Ovary (tissue), 9 donors: ENCODE measurements around the gene TPM4. TPM values are rescaled to one million over a fixed set of nuclear protein-coding genes. Genes with fewer than 3 reads are reported as not detected.
"Not testable (repeated sequence)": the region's sequence is repeated elsewhere in the genome, so short reads cannot be mapped to it uniquely, and the experiment has no call there.

Source experiments
- DNase-seq, 5 donors: peaks; one replicate each; pipeline ENCODE4 v3.0.0-alpha.2; 2019 to 2020
- H3K27ac ChIP-seq, 2 donors: fragments of 200-600 bp; one replicate each; pipeline versions ENCODE4 v1.5.1 to v1.8.0; 2019 to 2022
- H3K27me3 ChIP-seq: fragments of 200-600 bp; one replicate; pipeline ENCODE4 v1.8.0; 2022
- H3K36me3 ChIP-seq: fragments of 200-600 bp; sonication (generic); one replicate; pipeline ENCODE4 v1.5.1; 2019
- H3K4me1 ChIP-seq: one replicate; pipeline ENCODE4 v1.8.1; 2013; ENCODE audit warnings: mild to moderate bottlenecking, moderate library complexity; ENCODE audit not compliant: insufficient read depth
- H3K4me3 ChIP-seq: fragments of 200-600 bp; sonication (generic); one replicate; pipeline ENCODE4 v1.5.1; 2017
- H3K9me3 ChIP-seq, 2 donors: fragments of 200-600 bp in 1 of 2; sonication (generic) in 1 of 2; one replicate each; pipeline versions ENCODE4 v1.5.1 to v1.8.1; 2013 to 2019; ENCODE audit warnings: mild to moderate bottlenecking in 1 of 2, moderate library complexity in 1 of 2
- CTCF ChIP-seq, 3 donors: fragments of 450-650 bp in 2 of 3; fragments of 200-600 bp in 1 of 3; IDR thresholded peaks; one replicate each; pipeline versions ENCODE4 v1.5.1 to v1.8.0; 2016 to 2022; ENCODE audit warnings: antibody characterized with exemption in 3 of 3, mild to moderate bottlenecking in 1 of 3
- EP300 ChIP-seq: sonication (generic); formaldehyde crosslinking; IDR thresholded peaks from one replicate; pipeline ENCODE4 v1.6.1; 2017; ENCODE audit warnings: antibody characterized with exemption
- POLR2A ChIP-seq: fragments of 450-650 bp; IDR thresholded peaks from one replicate; pipeline ENCODE4 v1.6.1; 2017; ENCODE audit warnings: antibody characterized with exemption, mild to moderate bottlenecking, moderate library complexity
- WGBS, 3 donors: extraction: QIAGEN DNeasy Blood & Tissue Kit in 1 of 3; methylation state at CpG; one replicate each; pipeline versions ENCODE4 v1.1.5 to v1.1.7; 2013 to 2017; 5-methylcytosine and 5-hydroxymethylcytosine counted together
- intact Hi-C, 4 donors: fragments of 100-400 bp; cut with DNase I; formaldehyde crosslinking; loops; one replicate each; pipeline versions ENCODE4 v1.11.0 to v1.15.1; 2022 to 2023
- polyA plus RNA-seq, 2 donors: library from polyadenylated mRNA; stranded (reverse); fragments of 200-250 nt in 1 of 2; fragments of 350-450 nt in 1 of 2; fragmentation: Illumina TruSeq in 1 of 2; extraction: RNeasy Lipid Tissue Mini Kit (QIAGEN cat#74804) in 1 of 2; gene quantifications; one replicate each; pipeline ENCODE4 v1.2.3, GENCODE V29; 2013 to 2014
- total RNA-seq, 7 donors: library from RNA; depleted of rRNA in 2 of 7; stranded (reverse); fragments of >200 nt in 2 of 7; fragmentation: NEBNext Ultra II Directional in 3 of 7; extraction: Animal tissue kit (Norgen Biotek cat#: 25700) in 3 of 7; gene quantifications; one replicate each; pipeline versions ENCODE4 v1.1.0 to v1.2.4, GENCODE V29; 2016 to 2023
- donor health status: DM: no; HTN: no; CAD: no; lungs with moderate emphysema.
- donor health status: DM: no; HTN: no; CAD: no.
- donor health status: Bipolar disorder and iron deficiency.
- donor health status: DM: yes; HTN: yes; CAD: no.
- donor health status: DM: no; HTN: no; CAD: no.
- donor health status: DM: yes; HTN: yes; CAD: no.

TPM4 gene
- total and polyA plus RNA-seq, 9 donors = 286 to 664 (median 554) TPM

DNA sequence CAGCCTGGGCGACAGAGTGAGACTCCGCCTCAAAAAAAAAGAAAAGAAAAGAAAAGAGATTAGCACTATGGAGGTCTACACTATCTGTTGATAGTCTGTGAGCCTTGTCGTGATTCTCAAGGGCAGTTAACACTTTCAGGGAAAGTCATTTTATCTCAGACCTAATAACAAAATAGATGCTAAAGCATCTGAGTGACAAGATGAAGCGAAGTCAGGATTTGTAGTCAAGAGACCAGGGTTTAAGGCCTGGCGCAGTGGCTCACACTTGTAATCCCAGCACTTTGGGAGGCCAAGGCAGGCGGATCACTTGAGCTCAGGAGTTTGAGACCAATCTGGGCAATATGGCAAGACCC, 22.1 kb downstream of the TPM4 start:
- H3K9me3 ChIP-seq = no peaks in the 10 kb centered on the region
- no peak overlapping the region for H3K27ac ChIP-seq
- DNase-seq = no peak
- H3K36me3 ChIP-seq = no peaks in the 10 kb centered on the region
- intact Hi-C loops = no loop called here
- no peaks in the 10 kb centered on the region for H3K27me3 ChIP-seq
- H3K4me3 ChIP-seq = no peak overlapping the region
- WGBS, 3 donors = 73 to 76% (median 74%) methylated on average over 6 of the region's 6 CpGs
- TF ChIP-seq CTCF (IDR thresholded peaks at IDR 0.05) = no peak
- no peak for TF ChIP-seq POLR2A
- TF ChIP-seq EP300 = no peak
- peaks cover 1% of the 10 kb centered on the region for H3K4me1 ChIP-seq

DNA sequence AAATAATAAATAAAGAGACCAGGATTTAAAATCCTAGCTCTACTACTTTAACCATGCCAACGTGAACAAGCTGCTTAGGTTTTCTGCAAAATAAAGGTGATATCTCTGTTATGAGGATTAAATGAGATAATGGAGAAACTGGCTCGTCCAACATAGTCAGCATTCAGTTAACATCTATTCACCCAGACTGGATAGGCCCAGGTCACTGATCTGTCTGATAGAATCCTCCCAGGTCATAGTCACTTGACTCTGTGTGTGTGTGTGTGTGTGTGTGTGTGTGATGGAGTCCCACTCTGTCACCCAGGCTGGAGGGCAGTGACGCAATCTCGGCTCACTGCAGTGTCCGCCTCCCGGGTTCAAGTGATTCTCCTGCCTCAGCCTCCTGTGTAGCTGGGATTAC, 22.5 kb downstream of the TPM4 start:
- intact Hi-C loops = no loop called here
- 86 to 90% (median 88%) methylated on average over 6 of the region's 6 CpGs for WGBS, 3 donors
- DNase-seq = no peak
- Histone ChIP-seq H3K4me1 (peaks cover 1% of the 10 kb centered on the region), H3K27ac (no peak overlapping the region), H3K36me3 (no peaks in the 10 kb centered on the region), H3K9me3 (no peaks in the 10 kb centered on the region), H3K4me3 (no peak overlapping the region), H3K27me3 (no peaks in the 10 kb centered on the region)
- TF ChIP-seq EP300 (no peak), POLR2A (no peak), CTCF (IDR thresholded peaks at IDR 0.05) (no peak)

GRCh38 chr19:16099314-16099965, 23.1 kb downstream of the TPM4 start:
- intact Hi-C loops, H3K4me3 ChIP-seq, H3K4me1 ChIP-seq, H3K9me3 ChIP-seq, DNase-seq, H3K36me3 ChIP-seq, H3K27ac ChIP-seq, H3K27me3 ChIP-seq: not testable (repeated sequence)
- whole genome bisulfite sequencing, 3 donors = 75 to 85% (median 82%) methylated on average over 8 of the region's 8 CpGs

DNA sequence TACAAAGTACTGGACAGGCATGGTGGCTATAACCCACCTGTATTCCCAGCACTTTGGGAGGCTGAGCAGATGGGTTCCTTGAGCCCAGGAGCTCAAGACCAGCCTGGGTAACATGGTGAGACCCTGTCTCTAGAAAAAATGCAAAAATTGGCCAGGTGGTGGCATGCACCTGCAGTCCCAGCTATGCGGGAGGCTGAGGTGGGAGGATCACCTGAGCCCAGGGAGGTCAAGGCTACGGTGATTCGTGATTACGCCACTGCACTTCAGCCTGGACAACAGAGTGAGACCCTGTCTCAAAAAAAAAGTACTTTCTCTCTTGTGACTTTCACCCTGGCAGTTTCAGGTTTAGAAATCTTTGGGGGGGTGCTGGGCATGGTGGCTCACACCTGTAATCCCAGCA, 24.2 kb downstream of the TPM4 start:
- whole genome bisulfite sequencing, 3 donors = 77 to 92% (median 81%) methylated on average over 4 of the region's 4 CpGs
- no peak overlapping the region for H3K4me3 ChIP-seq
- TF ChIP-seq POLR2A = no peak
- no peak for TF ChIP-seq CTCF (IDR thresholded peaks at IDR 0.05)
- no peak for TF ChIP-seq EP300
- H3K27ac ChIP-seq = no peak overlapping the region
- no peaks in the 10 kb centered on the region for H3K9me3 ChIP-seq
- intact Hi-C loops = no loop called here
- no peaks in the 10 kb centered on the region for H3K36me3 ChIP-seq
- H3K4me1 ChIP-seq = peaks cover 1% of the 10 kb centered on the region
- DNase-seq = no peak
- no peaks in the 10 kb centered on the region for H3K27me3 ChIP-seq

DNA sequence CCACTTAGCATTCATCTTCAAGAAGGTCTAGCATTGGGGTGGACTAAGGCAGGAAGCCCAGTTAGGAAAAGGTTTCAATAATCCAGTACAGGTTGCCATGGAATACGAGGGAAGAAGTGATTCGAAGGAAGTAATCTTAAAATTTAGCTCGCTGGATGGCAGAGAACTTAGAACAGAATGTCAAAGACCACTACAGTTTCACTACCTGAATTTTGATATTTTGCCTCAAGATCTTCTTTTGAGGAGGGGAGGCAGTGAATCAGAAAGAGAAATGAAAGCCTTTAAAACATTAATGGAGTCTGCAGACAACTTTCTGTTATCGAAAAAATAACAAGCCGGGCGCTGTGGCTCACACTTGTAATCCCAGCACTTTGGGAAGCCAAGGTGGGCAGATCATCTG, 28.4 kb downstream of the TPM4 start:
- DNase-seq = no peak
- no peaks in the 10 kb centered on the region for H3K36me3 ChIP-seq
- no peaks in the 10 kb centered on the region for H3K9me3 ChIP-seq
- no peaks in the 10 kb centered on the region for H3K27me3 ChIP-seq
- H3K4me3 ChIP-seq = no peak overlapping the region
- TF ChIP-seq POLR2A (no peak), CTCF (IDR thresholded peaks at IDR 0.05) (no peak), EP300 (no peak)
- no peaks in the 10 kb centered on the region for H3K4me1 ChIP-seq
- H3K27ac ChIP-seq = no peak overlapping the region
- WGBS, 3 donors = 87 to 91% (median 88%) methylated on average over 6 of the region's 6 CpGs
- intact Hi-C loops = no loop called here
